Measurements from ENCODE around the gene PTPMT1. TPM values are rescaled to one million over a fixed set of nuclear protein-coding genes. Genes with fewer than 3 reads are reported as not detected.
A peak's percentile ranks its signal among the peaks of the same experiment; 100 is the strongest.

Gene PTPMT1
- polyA plus RNA-seq, 3 donors = 39.2 to 87.8 (median 83.3) TPM

DNA sequence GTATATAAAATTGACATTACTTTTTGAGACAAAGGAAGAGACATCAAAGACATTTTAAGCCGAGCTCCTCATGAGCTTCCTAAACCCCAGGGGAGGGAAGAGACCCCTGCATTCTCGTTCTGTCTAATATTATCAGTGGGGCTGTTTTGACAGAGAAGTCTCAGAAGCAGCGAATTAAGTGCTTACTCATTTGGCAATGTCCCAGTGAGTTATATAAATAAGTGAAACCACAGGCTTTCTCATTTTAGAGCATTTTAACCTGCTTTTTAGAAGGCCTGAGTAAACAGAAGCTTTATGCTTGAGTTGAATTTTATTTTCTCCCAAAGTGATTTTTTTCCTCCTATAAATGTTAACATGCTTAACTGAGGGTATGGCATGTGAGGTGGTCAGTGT is 52.0 kb downstream of the PTPMT1 start:
- no peak overlapping the region for H3K9ac ChIP-seq (ENCODE audit: insufficient read depth, low read length, poor library complexity, severe bottlenecking)
- intact Hi-C loops (cut with micrococcal nuclease) = loop anchor here in 1 of 2 donors (10.0 kb wide), 1 partner anchor 313 kb away; no protein-coding TSS in a partner anchor
- H3K4me2 ChIP-seq (replicated peaks; ENCODE audit: extremely low read depth, low read length, poor library complexity, severe bottlenecking) = no peak overlapping the region
- Mint-ChIP-seq H3K4me1 (no peaks in the 10 kb centered on the region), H3K9me3 (no peaks in the 10 kb centered on the region), H3K27me3 (ENCODE audit: low read depth in 3 of 3) (no peaks in the 10 kb centered on the region), H3K36me3 (peaks cover 41 to 62% of the 10 kb centered on the region in 2 donors), H3K4me3 (no peak overlapping the region), H3K27ac (peak overlapping the region in 2 of 7 donors; percentile 28 to 58)
- H3K27me3 ChIP-seq (ENCODE audit: control insufficient read depth in 2 of 2, insufficient read depth in 2 of 2, low read length in 2 of 2) = no peaks in the 10 kb centered on the region
- WGBS (ENCODE audit: insufficient coverage) = no CpG with 5 or more reads among the region's 3 CpGs
- no peak overlapping the region for H3K27ac ChIP-seq (ENCODE audit: low read depth in 1 of 2, low read length in 2 of 2)
- H4K20me1 ChIP-seq (ENCODE audit: insufficient read depth, low read length) = no peaks in the 10 kb centered on the region
- H3K9me3 ChIP-seq (replicated peaks in 1 of 2; ENCODE audit: control insufficient read depth in 1 of 2, insufficient read depth in 1 of 2, low read length in 2 of 2) = no peaks in the 10 kb centered on the region
- no peak overlapping the region for H2AFZ ChIP-seq (ENCODE audit: insufficient read depth, low read depth, low read length, poor library complexity, severe bottlenecking)
- H3K4me1 ChIP-seq (ENCODE audit: control insufficient read depth in 1 of 2, insufficient read depth in 2 of 2, low read length in 2 of 2) = no peaks in the 10 kb centered on the region
- H3K79me2 ChIP-seq (ENCODE audit: insufficient read depth, low read length) = no peaks in the 10 kb centered on the region
- H3K4me3 ChIP-seq (replicated peaks in 1 of 3; ENCODE audit: low read depth in 2 of 3, low read length in 3 of 3) = no peak overlapping the region
- H3K36me3 ChIP-seq (replicated peaks in 1 of 2; ENCODE audit: control insufficient read depth in 1 of 2, insufficient read depth in 2 of 2, low read length in 2 of 2) = peaks cover 39 to 68% of the 10 kb centered on the region in 2 donors
- TF ChIP-seq, protein P1, sequence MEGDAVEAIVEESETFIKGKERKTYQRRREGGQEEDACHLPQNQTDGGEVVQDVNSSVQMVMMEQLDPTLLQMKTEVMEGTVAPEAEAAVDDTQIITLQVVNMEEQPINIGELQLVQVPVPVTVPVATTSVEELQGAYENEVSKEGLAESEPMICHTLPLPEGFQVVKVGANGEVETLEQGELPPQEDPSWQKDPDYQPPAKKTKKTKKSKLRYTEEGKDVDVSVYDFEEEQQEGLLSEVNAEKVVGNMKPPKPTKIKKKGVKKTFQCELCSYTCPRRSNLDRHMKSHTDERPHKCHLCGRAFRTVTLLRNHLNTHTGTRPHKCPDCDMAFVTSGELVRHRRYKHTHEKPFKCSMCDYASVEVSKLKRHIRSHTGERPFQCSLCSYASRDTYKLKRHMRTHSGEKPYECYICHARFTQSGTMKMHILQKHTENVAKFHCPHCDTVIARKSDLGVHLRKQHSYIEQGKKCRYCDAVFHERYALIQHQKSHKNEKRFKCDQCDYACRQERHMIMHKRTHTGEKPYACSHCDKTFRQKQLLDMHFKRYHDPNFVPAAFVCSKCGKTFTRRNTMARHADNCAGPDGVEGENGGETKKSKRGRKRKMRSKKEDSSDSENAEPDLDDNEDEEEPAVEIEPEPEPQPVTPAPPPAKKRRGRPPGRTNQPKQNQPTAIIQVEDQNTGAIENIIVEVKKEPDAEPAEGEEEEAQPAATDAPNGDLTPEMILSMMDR (IDR thresholded peaks at IDR 0.05) = peak; percentile 13
- DNase-seq = no peak

DNA sequence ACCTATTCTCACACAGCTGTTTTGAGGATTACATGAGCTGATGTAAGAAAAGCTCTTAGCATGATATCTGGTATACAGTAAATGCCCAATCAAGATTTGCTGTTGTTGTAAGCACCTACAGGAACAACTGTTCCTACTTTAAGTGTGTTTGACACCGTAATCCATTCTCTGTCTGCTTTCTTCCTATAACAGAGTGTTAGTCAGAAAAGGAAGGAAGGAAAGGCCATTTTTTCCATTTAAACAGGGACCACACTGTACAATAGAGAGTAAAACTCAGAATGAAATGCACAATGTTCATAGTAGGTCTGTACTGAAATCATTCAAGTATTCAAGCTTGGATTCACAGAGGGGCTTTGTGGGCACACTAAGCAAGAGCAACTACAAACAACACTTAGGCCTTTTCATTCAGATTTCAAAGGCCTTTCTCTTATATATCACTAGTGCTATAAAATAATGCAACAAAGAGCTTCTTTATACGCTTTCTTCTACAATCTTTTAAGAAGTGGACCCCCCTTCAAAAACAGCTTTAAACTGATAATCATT is 55.5 kb downstream of the PTPMT1 start:
- Histone ChIP-seq H3K4me2 (replicated peaks; ENCODE audit: extremely low read depth, low read length, poor library complexity, severe bottlenecking) (no peak overlapping the region), H3K4me3 (replicated peaks in 1 of 3; ENCODE audit: low read depth in 2 of 3, low read length in 3 of 3) (no peak overlapping the region), H3K4me1 (ENCODE audit: control insufficient read depth in 1 of 2, insufficient read depth in 2 of 2, low read length in 2 of 2) (no peaks in the 10 kb centered on the region), H3K79me2 (ENCODE audit: insufficient read depth, low read length) (no peaks in the 10 kb centered on the region), H3K36me3 (replicated peaks in 1 of 2; ENCODE audit: control insufficient read depth in 1 of 2, insufficient read depth in 2 of 2, low read length in 2 of 2) (peaks cover 69 to 94% of the 10 kb centered on the region in 2 donors), H3K9me3 (replicated peaks in 1 of 2; ENCODE audit: control insufficient read depth in 1 of 2, insufficient read depth in 1 of 2, low read length in 2 of 2) (no peaks in the 10 kb centered on the region), H3K27ac (ENCODE audit: low read depth in 1 of 2, low read length in 2 of 2) (no peak overlapping the region), H3K9ac (ENCODE audit: insufficient read depth, low read length, poor library complexity, severe bottlenecking) (no peak overlapping the region), H4K20me1 (ENCODE audit: insufficient read depth, low read length) (no peaks in the 10 kb centered on the region), H2AFZ (ENCODE audit: insufficient read depth, low read depth, low read length, poor library complexity, severe bottlenecking) (no peak overlapping the region), H3K27me3 (ENCODE audit: control insufficient read depth in 2 of 2, insufficient read depth in 2 of 2, low read length in 2 of 2) (no peaks in the 10 kb centered on the region)
- Mint-ChIP-seq H3K27ac (no peak overlapping the region), H3K9me3 (no peaks in the 10 kb centered on the region), H3K4me3 (no peak overlapping the region), H3K36me3 (peaks cover 56 to 89% of the 10 kb centered on the region in 2 donors), H3K27me3 (ENCODE audit: low read depth in 3 of 3) (no peaks in the 10 kb centered on the region), H3K4me1 (no peaks in the 10 kb centered on the region)
- no peak for DNase-seq
- WGBS (ENCODE audit: insufficient coverage) = no CpG with 5 or more reads among the region's 2 CpGs
- TF ChIP-seq, protein P1 (IDR thresholded peaks at IDR 0.05) = no peak
- intact Hi-C loops (cut with micrococcal nuclease) = loop anchor here in 1 of 2 donors (10.0 kb wide), 1 partner anchor 114 kb away; no protein-coding TSS in a partner anchor

Small RNAs within 50 kb of the gene (small RNA-seq; reads per million reads assigned to genes)
- gene RN7SL652P (ENCODE audit: insufficient read length, low read depth) (not detected), gene RNU5E-10P (ENCODE audit: insufficient read length, low read depth) (not detected)

Other genes with a start within 250 kb of the PTPMT1 start
- 1 to 10 TPM in 1 of 3 donors, under 1 TPM in 1, not detected in 1; 0.03 to 7.8 TPM for gene MYBPC3, start 212.9 kb upstream of the PTPMT1 start, polyA plus RNA-seq
- gene SPI1, start 187.1 kb upstream of the PTPMT1 start, polyA plus RNA-seq = 100 to 1,000 TPM; 156 to 914 (median 223) TPM
- gene SLC39A13, start 157.0 kb upstream of the PTPMT1 start, polyA plus RNA-seq = 10 to 100 TPM in 1 of 3 donors, 1 to 10 TPM in 2; 4.8 to 27.4 (median 5.9) TPM
- 10 to 100 TPM; 44.1 to 97.4 (median 89.5) TPM for gene PSMC3, start 139.2 kb upstream of the PTPMT1 start, polyA plus RNA-seq
- gene RAPSN, start 116.5 kb upstream of the PTPMT1 start, polyA plus RNA-seq = 1 to 10 TPM in 1 of 3 donors, not detected in 2; 1.2 TPM
- 100 to 1,000 TPM in 1 of 3 donors, 10 to 100 TPM in 2; 27.2 to 117 (median 39.9) TPM for gene CELF1, start 12.5 kb upstream of the PTPMT1 start, polyA plus RNA-seq
- 10 to 100 TPM in 2 of 3 donors, 1 to 10 TPM in 1; 2.8 to 16.9 (median 13.8) TPM for gene KBTBD4, start 13.4 kb downstream of the PTPMT1 start, polyA plus RNA-seq
- 100 to 1,000 TPM in 2 of 3 donors, 10 to 100 TPM in 1; 79.7 to 107 (median 104) TPM for gene NDUFS3, start 13.5 kb downstream of the PTPMT1 start, polyA plus RNA-seq
- under 1 TPM in 1 of 3 donors, not detected in 2; 0.13 TPM for gene FAM180B, start 21.1 kb downstream of the PTPMT1 start, polyA plus RNA-seq
- under 1 TPM in 1 of 3 donors, not detected in 2; 0.84 TPM for gene C1QTNF4, start 28.8 kb downstream of the PTPMT1 start, polyA plus RNA-seq
- gene MTCH2, start 77.0 kb downstream of the PTPMT1 start, polyA plus RNA-seq = 100 to 1,000 TPM in 1 of 3 donors, 10 to 100 TPM in 2; 31.7 to 116 (median 98.0) TPM
- under 1 TPM in 1 of 3 donors, not detected in 2; 0.93 TPM for gene AGBL2, start 149.8 kb downstream of the PTPMT1 start, polyA plus RNA-seq
- 100 to 1,000 TPM in 1 of 3 donors, 10 to 100 TPM in 2; 13.3 to 136 (median 17.0) TPM for gene FNBP4, start 201.7 kb downstream of the PTPMT1 start, polyA plus RNA-seq

Measured in CD14-positive monocyte (primary cell).